OCI-LY1 (cell line): ENCODE data around the gene ELOVL6.

Source experiments
- H2AFZ ChIP-seq: fragments of 200-600 bp; sonication (generic), shearing (Covaris generic); 2 replicates; pipeline ENCODE4 v1.6.0; 2014; ENCODE audit warnings: antibody characterized with exemption, mild to moderate bottlenecking, low read length
- H3F3A ChIP-seq: fragments of 200-600 bp; sonication (generic), shearing (Covaris generic); 2 replicates; pipeline ENCODE4 v1.6.0; 2014; ENCODE audit warnings: mild to moderate bottlenecking, antibody characterized with exemption, low read length, moderate library complexity; ENCODE audit not compliant: insufficient read depth
- H3K27ac ChIP-seq: fragments of 200-600 bp; sonication (generic); 2 replicates; pipeline ENCODE4 v1.5.1; 2014; ENCODE audit warnings: low read length, mixed run types, mild to moderate bottlenecking, low read depth; ENCODE audit not compliant: poor library complexity, severe bottlenecking
- H3K27me3 ChIP-seq: fragments of 200-600 bp; sonication (generic); 2 replicates; pipeline ENCODE4 v1.6.0; 2014; ENCODE audit warnings: antibody characterized with exemption, mild to moderate bottlenecking, low read length, moderate library complexity; ENCODE audit not compliant: insufficient read depth
- H3K36me3 ChIP-seq: fragments of 200-600 bp; sonication (generic); 2 replicates; pipeline ENCODE4 v1.6.1; 2014; ENCODE audit warnings: mild to moderate bottlenecking, antibody characterized with exemption, low read length, moderate library complexity, mixed read lengths; ENCODE audit not compliant: insufficient read depth
- H3K4me1 ChIP-seq: fragments of 200-600 bp; sonication (generic); 2 replicates; pipeline ENCODE4 v1.5.1; 2014; ENCODE audit warnings: mild to moderate bottlenecking, low read length, moderate library complexity; ENCODE audit not compliant: insufficient read depth, severe bottlenecking
- H3K4me2 ChIP-seq: fragments of 200-600 bp; sonication (generic), shearing (Covaris generic); 2 replicates; pipeline ENCODE4 v1.6.1; 2014; ENCODE audit warnings: low read length
- H3K4me3 ChIP-seq: fragments of 200-600 bp; sonication (generic); 2 replicates; pipeline ENCODE4 v1.5.1; 2014; ENCODE audit warnings: low read length, low read depth, mild to moderate bottlenecking, mixed read lengths; ENCODE audit not compliant: poor library complexity, severe bottlenecking
- H3K79me2 ChIP-seq: fragments of 200-600 bp; shearing (Covaris generic); 2 replicates; pipeline ENCODE4 v1.6.1; 2016; ENCODE audit warnings: mixed run types, low read length, mixed read lengths; ENCODE audit not compliant: insufficient read depth
- H3K9ac ChIP-seq: fragments of 200-600 bp; sonication (generic), shearing (Covaris generic); 2 replicates; pipeline ENCODE4 v1.6.1; 2014; ENCODE audit warnings: mild to moderate bottlenecking, low read length, mixed read lengths
- H3K9me2 ChIP-seq: fragments of 200-600 bp; sonication (generic), shearing (Covaris generic); 2 replicates; pipeline ENCODE4 v1.6.1; 2014; ENCODE audit warnings: low read depth, mild to moderate bottlenecking, low read length, mixed read lengths
- H3K9me3 ChIP-seq: fragments of 200-600 bp; shearing (Covaris generic); 2 replicates; pipeline ENCODE4 v1.6.1; 2014; ENCODE audit warnings: low read length, mixed read lengths
- H4K20me1 ChIP-seq: fragments of 200-600 bp; sonication (generic), shearing (Covaris generic); 2 replicates; pipeline ENCODE4 v1.6.0; 2016; ENCODE audit warnings: mild to moderate bottlenecking, low read length; ENCODE audit not compliant: insufficient read depth
- CTCF ChIP-seq: fragments of 200-600 bp; sonication (generic), shearing (Covaris generic); IDR thresholded peaks from 2 replicates; pipeline ENCODE4 v1.5.1; 2017; ENCODE audit warnings: mild to moderate bottlenecking, antibody characterized with exemption, low read length, moderate library complexity, mixed read lengths
- EZH2 ChIP-seq: fragments of 200-600 bp; sonication (generic), shearing (Covaris generic); IDR thresholded peaks from 2 replicates; pipeline ENCODE4 v1.8.0; 2017; ENCODE audit warnings: borderline replicate concordance, mixed run types, mild to moderate bottlenecking, antibody characterized with exemption, low read length, moderate library complexity, mixed read lengths

ELOVL6 gene

GRCh38 chr4:110134269-110134869 is 64.0 kb downstream of the ELOVL6 start:
- no peak overlapping the region for H3K27ac ChIP-seq
- H3K4me2 ChIP-seq, result no peak overlapping the region
- H3K9me2 ChIP-seq, result no peaks in the 10 kb centered on the region
- H2AFZ ChIP-seq, result no peak overlapping the region
- H3K9ac ChIP-seq, result no peak overlapping the region
- TF ChIP-seq CTCF, result no peak
- TF ChIP-seq EZH2, result no peak
- H3K79me2 ChIP-seq, result no peaks in the 10 kb centered on the region
- no peaks in the 10 kb centered on the region for H3K27me3 ChIP-seq
- no peak overlapping the region for H3K4me3 ChIP-seq
- H3K36me3 ChIP-seq, result peaks cover 33% of the 10 kb centered on the region; the same call in 1 of the 2 replicates
- no peaks in the 10 kb centered on the region for H4K20me1 ChIP-seq
- no peaks in the 10 kb centered on the region for H3F3A ChIP-seq
- no peaks in the 10 kb centered on the region for H3K9me3 ChIP-seq
- no peaks in the 10 kb centered on the region for H3K4me1 ChIP-seq

DNA sequence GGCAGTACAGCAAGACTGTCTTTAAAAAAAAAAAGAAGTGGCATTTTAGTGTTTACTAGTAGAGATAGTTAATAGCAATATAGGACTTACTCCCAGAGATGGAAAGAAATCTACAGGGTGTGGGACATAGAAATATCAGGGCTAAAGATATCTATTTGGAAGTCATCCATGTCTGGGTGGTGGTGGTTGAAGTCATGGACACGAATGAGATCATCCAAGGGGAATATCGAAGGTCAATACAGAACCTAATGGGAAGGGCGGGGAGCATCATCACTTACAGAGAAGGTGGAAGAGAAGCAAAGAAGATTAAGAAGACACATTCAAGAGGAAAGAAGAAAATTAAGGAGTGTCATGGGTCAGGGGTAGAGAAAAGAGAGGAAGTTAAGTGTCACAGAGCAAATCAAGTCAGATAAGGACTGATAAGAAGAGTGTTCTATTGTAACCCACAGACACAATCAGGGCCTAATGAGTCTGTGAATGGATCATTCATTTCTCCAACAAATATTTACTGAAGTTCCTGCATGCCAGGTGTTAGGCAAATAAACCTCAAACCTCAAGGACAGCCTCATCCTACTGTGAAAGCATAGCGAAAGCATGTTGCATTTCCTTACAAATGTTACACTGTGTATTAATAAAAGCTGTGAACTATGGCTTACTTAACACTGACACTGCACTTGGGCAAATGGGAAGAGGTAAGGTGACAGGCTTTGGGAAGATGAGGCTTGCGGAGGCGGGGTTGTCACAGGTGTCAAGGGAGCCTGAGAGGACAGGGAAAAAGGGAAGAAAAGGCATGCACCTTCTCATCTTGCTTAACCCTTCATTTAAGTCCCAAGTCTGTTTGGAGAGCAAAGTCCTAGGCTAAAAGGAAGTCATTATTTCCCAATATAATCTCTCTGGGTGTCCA is 65.3 kb downstream of the ELOVL6 start:
- no peaks in the 10 kb centered on the region for H3K9me3 ChIP-seq
- H3K4me3 ChIP-seq, result no peak overlapping the region
- no peaks in the 10 kb centered on the region for H3K27me3 ChIP-seq
- H3F3A ChIP-seq, result no peaks in the 10 kb centered on the region
- no peak overlapping the region for H3K27ac ChIP-seq
- no peak overlapping the region for H3K9ac ChIP-seq
- no peak overlapping the region for H2AFZ ChIP-seq
- H3K79me2 ChIP-seq, result no peaks in the 10 kb centered on the region
- TF ChIP-seq EZH2, result no peak
- no peak for TF ChIP-seq CTCF
- peaks cover 3% of the 10 kb centered on the region for H3K4me1 ChIP-seq
- no peaks in the 10 kb centered on the region for H4K20me1 ChIP-seq
- no peak overlapping the region for H3K4me2 ChIP-seq
- H3K36me3 ChIP-seq, result peaks cover 32% of the 10 kb centered on the region; the same call in 1 of the 2 replicates
- H3K9me2 ChIP-seq, result no peaks in the 10 kb centered on the region

DNA sequence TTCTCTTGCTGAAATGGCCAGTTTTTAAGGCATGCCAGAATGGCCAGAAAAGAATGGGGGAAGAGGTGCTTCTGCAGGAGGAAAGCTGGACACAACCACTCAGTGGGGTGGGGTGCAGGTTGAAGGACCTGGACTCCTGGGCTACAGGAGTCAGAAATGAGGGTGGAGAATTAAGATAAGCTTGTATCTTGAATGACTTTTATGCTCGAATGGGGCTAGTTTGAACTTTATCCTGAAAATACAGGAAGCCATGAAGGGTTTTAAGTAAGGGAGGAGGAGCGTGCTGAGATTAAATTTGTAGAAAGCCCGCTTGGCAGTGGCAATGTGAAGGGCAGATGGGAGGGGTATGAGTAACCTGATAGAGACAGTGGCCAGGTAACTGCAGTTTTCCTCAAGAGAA is 66.5 kb downstream of the ELOVL6 start:
- no peak overlapping the region for H2AFZ ChIP-seq
- H3K4me2 ChIP-seq, result no peak overlapping the region
- H4K20me1 ChIP-seq, result no peaks in the 10 kb centered on the region
- H3K36me3 ChIP-seq, result peaks cover 32% of the 10 kb centered on the region; the same call in 1 of the 2 replicates
- H3K27ac ChIP-seq, result no peak overlapping the region
- no peaks in the 10 kb centered on the region for H3K9me2 ChIP-seq
- H3K27me3 ChIP-seq, result no peaks in the 10 kb centered on the region
- no peaks in the 10 kb centered on the region for H3K79me2 ChIP-seq
- H3K4me1 ChIP-seq, result peaks cover 3% of the 10 kb centered on the region
- H3K4me3 ChIP-seq, result no peak overlapping the region
- no peak for TF ChIP-seq CTCF
- H3F3A ChIP-seq, result no peaks in the 10 kb centered on the region
- H3K9me3 ChIP-seq, result no peaks in the 10 kb centered on the region
- no peak overlapping the region for H3K9ac ChIP-seq
